HCT116 (cell line): ENCODE data around the gene HSPB3.

Source experiments
- EGR1 ChIP-seq: IDR thresholded peaks from 2 replicates; pipeline ENCODE4 v1.6.1; 2012; ENCODE audit warnings: low read depth
- EZH2 ChIP-seq: fragments of 200-600 bp; sonication (generic); IDR thresholded peaks from 2 replicates; pipeline ENCODE4 v1.6.1; 2017; ENCODE audit warnings: antibody characterized with exemption, mixed run types
- POLR2A ChIP-seq: IDR thresholded peaks from 2 replicates; pipeline ENCODE4 v1.7.0; 2011; ENCODE audit warnings: borderline replicate concordance; ENCODE audit not compliant: insufficient read depth, insufficient read length; ENCODE audit errors: extremely low read depth
- SP1 ChIP-seq: IDR thresholded peaks from 2 replicates; pipeline ENCODE4 v1.6.1; 2012; ENCODE audit warnings: low read depth
- ZFX ChIP-seq: fragments of 450-650 bp; IDR thresholded peaks from 2 replicates; pipeline ENCODE4 v1.6.1; 2017
- TF ChIP-seq, protein P1 (sequence below), 3 experiments: fragments of 200-600 bp in 1 of 3; sonication (generic) in 1 of 3; IDR thresholded peaks in 2 of 3; conservative IDR thresholded peaks in 1 of 3; 2 replicates each; pipeline ENCODE4 v1.5.1; 2012 to 2017; ENCODE audit warnings: low read depth in 2 of 3, low read length in 2 of 3, antibody characterized with exemption in 1 of 3, borderline replicate concordance in 1 of 3, control low read depth in 1 of 3, mild to moderate bottlenecking in 1 of 3, mixed read lengths in 1 of 3, mixed run types in 1 of 3, moderate library complexity in 1 of 3; ENCODE audit not compliant: insufficient read depth in 1 of 3

DNA sequence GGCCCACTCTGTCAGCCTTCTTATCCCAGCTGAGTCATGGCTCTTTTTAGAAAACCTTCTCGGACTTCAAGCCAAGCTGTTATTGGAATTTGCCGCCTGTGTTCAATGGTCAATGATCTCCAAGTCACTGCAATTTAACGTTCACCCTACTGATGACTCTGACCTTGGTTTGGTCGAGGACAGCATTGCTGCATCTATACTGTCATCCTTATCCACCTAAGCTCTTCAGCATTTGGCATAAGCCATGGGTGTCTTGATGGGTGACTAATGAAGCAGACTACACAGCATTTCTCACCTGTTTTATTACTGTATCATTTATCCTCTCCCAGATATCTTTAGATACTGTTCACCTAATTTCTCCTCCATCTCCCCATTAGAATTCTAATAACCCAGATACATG lies 5.6 kb upstream of the HSPB3 start:
- TF ChIP-seq, protein P1, sequence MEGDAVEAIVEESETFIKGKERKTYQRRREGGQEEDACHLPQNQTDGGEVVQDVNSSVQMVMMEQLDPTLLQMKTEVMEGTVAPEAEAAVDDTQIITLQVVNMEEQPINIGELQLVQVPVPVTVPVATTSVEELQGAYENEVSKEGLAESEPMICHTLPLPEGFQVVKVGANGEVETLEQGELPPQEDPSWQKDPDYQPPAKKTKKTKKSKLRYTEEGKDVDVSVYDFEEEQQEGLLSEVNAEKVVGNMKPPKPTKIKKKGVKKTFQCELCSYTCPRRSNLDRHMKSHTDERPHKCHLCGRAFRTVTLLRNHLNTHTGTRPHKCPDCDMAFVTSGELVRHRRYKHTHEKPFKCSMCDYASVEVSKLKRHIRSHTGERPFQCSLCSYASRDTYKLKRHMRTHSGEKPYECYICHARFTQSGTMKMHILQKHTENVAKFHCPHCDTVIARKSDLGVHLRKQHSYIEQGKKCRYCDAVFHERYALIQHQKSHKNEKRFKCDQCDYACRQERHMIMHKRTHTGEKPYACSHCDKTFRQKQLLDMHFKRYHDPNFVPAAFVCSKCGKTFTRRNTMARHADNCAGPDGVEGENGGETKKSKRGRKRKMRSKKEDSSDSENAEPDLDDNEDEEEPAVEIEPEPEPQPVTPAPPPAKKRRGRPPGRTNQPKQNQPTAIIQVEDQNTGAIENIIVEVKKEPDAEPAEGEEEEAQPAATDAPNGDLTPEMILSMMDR (IDR thresholded peaks at IDR 0.05 in 2 of 3, conservative IDR thresholded peaks at IDR 0.05 in 1 of 3; ENCODE audit: borderline replicate concordance in 1 of 3, insufficient read depth in 1 of 3, low read depth in 2 of 3, low read length in 2 of 3), result no peak
- no peak for TF ChIP-seq POLR2A
- TF ChIP-seq ZFX, result no peak
- no peak for TF ChIP-seq EZH2
- no peak for TF ChIP-seq SP1
- TF ChIP-seq EGR1, result no peak
